Myocyte (in vitro differentiated cells): ENCODE data around the gene PPFIBP2. TPM values are rescaled to one million over a fixed set of nuclear protein-coding genes. Genes with fewer than 3 reads are reported as not detected.
A peak's percentile ranks its signal among the peaks of the same experiment; 100 is the strongest.
"Not testable (repeated sequence)": the region's sequence is repeated elsewhere in the genome, so short reads cannot be mapped to it uniquely, and the experiment has no call there.

ENCODE experiments used
- DNase-seq: peaks from one replicate; pipeline ENCODE4 v3.0.0-alpha.2; 2012; ENCODE audit warnings: low read depth
- total RNA-seq: library from RNA; depleted of rRNA; stranded (reverse); fragments of >200 nt; gene quantifications from 2 replicates; pipeline ENCODE4 v1.2.3, GENCODE V29; 2014

PPFIBP2 gene
- total RNA-seq, 1 donor from 2014 or later: 43.3 TPM

DNA sequence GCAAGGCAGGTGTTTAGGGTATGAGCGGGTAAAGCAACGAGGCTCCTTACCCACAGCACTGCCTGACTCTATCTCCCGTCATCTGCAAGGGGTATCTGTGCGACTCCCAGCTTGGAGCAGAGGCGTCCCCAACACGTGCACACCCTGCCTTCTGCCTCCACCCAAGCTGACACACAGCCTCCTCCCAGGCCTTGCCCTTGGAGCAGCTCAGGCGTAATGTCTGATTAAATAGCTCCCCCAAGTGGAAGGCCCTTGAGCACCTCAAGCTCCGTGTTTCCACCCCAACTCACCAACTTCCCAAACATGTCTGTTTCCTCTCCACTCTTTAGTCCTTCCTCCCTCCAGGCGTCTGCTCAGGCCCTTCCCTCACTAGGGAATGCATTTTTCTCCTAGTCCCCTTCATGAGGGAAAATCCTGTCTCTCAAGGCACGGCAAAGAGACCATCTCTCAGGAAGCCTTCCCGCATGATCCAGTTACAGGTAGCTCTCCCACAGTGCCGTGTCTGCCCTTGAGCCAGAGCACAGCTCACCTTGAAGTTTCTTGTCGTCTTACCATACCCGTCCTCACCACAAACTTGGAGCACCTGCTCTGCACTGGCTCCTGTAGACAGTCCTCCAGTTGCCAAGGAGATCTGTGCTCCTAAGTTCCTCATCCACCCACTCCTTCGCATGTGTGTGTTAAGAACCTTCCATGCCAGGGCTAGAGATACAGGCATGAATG lies 143.7 kb downstream of the PPFIBP2 start:
- peak; percentile 49 for DNase-seq

DNA sequence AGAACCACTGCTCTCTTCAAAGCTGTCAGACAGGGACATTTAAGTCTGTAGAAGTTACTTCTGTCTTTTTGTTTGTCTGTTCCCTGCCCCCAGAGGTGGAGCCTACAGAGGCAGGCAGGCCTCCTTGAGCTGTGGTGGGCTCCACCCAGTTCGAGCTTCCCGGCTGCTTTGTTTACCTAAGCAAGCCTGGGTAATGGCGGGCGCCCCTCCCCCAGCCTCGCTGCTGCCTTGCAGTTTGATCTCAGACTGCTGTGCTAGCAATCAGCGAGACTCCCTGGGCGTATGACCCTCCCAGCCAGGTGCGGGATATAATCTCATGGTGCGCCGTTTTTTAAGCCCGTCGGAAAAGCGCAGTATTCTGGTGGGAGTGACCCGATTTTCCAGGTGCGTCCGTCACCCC lies 149.7 kb downstream of the PPFIBP2 start:
- DNase-seq: not testable (repeated sequence)

DNA sequence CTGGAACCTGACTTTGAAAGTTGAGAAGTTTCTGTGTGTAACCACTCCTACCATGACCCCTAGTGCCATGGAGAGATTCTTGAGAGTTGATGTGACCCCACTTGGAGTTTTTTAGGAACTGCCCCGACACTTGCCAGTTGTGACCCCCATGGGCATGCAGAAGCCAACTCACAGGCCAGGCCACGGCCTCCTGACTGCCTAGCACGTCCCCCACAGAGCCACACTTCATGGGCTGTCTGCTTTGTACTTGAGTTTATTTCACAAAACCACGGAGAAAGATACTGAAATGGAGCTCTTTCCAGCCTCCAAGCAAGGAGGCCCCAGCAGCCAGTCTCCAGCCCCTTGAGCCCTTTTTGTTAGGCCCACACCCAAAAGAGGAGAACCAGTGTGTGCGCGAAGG lies 151.1 kb downstream of the PPFIBP2 start:
- no peak for DNase-seq

DNA sequence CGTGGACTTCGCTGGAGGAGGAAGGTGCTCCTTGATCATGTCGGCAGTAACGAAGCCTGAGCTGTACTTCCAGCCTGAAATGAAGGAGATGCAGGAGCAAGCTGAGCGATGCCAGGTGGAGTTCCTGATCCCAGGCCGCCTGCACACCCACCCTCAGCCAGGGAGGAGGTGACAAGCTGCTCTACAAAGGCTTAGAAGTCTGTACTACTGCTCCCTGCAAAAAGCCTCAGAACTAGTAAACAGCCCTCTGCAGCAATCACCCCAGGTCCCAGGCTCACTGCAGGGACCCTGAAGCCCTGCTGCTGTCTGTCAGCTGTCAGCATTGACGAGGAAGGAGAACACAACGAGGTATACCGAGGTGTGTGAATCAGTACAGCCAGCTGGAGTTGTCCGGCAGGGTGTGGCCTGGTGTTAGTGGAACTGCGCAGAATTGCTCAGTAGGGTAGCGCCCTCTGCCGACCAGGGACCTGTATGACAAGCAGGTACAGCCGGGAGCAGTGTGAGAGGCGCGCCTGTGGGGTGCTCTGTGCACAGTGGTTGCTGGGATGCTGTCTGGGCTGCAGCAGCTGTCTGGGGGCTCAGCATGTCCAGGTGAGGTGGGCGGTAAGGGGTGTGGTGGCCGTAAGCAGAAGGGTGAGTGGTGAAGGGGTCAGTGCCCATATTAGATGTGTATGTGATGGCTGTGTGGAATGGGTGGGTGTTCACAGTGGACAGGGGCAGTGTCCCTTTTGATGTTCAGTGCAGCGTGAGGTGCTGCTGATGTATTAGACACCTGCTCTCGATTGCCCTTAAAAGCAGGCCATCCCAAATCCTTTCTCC lies 151.9 kb downstream of the PPFIBP2 start:
- peak; percentile 65 for DNase-seq

DNA sequence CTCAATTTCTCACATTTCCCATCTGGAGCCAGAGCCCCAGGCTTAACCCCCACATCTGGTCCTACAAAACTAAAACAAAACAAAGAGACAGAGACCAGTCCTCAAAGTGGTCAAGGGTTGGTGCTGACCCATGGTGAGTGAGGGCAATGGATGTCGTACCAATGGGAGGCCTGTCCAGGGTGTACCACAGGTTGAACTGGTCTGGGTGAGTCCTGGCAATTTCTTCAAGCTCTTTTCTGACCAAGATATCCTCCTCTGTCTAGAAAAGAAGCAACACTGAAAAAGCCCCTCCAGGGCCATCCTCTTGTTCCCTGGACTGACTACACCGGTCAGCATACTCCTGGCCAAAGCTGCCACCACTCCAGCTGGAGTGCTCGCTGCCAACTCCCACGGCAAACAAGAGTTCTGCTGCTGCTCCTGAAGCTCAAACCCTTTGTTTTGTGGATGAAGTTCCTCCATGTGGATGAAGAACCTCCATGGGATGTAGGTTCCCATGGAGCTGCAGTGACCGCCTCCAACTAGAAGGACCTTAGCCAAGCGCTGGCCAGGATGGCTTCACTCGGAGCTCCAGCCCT lies 152.6 kb downstream of the PPFIBP2 start:
- no peak for DNase-seq

DNA sequence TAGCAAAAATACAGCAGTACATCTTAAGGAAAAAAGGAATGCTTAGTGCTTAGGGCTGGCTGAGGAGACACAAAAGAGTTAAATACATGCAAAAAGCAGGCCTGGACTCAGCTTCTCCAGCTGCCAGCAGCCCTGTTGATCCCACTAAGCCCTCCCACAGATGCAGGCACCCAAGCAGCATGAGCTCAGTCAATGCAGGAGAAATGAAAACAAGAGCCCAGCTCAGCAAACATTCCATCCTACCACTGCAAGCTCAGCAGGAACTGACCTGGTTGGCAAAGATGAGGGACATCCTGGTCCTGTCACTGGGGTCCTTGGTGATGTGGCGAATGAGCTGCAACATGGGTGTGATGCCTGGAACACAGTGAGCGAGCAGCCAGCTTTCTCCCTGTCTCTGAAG lies 153.7 kb downstream of the PPFIBP2 start:
- DNase-seq: no peak

DNA sequence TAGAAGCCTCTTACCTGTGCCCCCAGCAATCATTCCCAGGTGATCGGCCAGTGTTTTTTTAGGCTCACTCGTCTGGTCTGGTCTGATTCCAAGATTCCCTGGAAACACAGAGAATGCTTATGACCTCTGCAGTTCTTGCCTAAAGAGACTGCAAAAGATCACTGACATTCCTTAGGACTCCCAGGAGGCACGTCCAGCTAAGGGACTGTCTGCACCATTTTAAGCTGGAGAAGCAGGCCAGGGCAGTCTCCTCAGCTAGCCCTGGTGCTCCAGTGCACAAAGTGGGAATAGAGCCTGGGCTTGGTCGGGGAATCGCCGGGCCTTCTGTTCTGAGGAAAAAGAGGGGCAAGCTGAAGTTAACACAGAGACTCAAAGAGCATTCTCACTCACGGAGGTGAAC lies 154.7 kb downstream of the PPFIBP2 start:
- no peak for DNase-seq

DNA sequence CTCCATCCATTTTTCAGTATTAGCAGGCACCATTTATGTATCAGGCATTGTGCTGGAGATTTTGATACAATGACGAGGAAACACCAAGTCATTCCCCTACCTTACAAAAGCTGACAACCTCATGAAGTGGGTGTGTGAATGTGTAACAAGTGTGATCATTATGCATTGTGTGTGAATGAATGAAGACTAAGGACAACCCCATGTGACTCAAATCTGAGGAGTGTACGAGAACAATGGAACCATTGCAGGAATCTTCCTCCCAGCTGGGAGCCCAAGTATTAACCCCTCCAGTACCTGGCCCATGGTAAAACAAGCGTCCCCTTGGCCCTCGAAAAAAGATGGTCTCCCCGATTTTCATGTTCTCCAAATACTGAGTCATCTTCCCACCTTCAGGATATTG lies 155.1 kb downstream of the PPFIBP2 start:
- no peak for DNase-seq

DNA sequence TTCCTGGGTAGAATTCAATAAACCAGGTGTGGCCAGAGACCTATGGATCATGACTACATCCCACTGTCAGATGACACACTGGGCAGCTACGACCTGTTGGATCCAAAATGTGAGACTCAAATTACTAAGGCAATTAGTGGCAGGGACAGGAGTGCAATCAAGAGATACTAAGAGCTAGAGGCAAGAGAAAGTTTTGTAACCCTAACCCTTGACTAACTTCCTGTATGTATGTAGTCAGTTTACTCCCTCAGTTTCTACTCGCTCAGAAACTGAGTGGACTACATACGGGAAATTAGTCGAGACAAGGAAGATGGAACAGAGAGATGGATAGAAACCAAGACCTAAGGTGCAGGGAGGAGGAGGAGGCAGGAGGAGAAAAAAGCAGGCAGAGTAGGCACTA lies 156.8 kb downstream of the PPFIBP2 start:
- DNase-seq: no peak

DNA sequence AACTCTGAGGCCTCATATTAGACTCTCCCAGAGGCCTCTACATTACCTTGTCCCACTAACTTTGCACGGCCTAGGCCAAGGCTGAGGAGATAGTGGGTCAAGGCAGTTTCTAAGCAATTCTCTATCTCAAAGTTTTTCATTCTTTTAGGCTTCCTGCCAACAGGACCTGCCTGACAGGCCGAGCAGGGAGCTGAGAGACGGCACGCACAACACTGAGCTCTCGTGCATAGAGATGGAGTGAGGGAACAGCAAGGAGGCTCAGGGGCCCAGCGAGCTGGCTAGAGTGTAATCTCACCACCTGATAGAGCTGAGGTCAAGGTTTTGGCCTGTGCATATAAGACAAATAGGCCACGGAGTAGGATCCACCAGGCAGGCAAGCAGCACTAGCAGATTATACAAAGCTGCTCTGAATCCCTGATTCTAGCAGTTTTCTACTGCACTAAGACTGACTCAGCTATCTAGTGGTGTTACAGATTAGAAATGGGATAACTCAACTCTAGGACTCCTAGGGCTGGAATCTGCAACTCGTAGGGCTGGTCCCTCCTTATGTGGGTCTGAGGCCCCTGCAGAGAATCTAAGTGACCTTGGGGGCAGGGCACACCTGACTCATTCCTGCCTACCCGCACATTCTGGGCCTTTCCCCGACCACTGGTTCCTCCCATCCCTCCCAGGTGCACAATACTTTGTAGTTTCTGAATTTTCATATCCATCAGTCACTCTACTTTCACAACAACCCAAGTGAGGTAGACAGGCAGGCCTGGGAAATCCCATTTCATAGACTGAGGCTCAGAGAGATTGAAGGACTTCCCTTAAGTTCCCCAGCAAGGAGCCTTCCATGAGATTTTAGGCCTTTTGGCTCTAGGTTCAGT lies 157.8 kb downstream of the PPFIBP2 start:
- no peak for DNase-seq

DNA sequence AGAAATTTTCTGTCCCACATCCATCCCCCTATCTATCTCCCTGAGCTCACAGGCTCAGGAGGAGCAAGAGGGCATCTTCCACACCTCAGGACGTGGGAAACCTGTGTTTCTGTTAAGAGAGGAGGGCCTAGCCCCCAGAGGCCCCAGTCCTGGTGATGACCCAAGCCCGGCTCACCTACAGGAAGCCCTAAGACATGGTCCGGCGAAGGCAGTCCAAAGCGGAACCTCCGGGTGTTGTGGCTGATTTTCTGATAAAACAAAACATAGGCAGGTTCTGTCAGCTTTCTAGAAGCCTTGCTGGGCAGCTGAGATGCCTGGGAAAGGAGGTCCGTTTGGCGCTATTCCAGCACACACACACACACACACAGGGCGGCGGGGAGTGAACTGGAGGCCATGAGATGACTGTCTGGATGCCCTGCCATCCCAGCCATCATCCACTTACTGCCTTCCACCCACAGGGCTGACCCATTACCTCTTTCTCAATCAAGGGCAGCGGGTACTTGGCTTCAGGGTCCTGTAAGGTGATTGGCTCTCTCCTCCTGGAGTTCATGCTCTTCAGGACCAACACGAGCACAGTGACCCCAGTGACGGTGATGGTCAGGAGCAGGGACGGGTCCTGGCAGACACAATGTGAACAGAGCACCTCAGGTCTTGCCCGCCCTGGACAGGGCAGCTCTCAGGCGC lies 158.6 kb downstream of the PPFIBP2 start:
- no peak for DNase-seq

DNA sequence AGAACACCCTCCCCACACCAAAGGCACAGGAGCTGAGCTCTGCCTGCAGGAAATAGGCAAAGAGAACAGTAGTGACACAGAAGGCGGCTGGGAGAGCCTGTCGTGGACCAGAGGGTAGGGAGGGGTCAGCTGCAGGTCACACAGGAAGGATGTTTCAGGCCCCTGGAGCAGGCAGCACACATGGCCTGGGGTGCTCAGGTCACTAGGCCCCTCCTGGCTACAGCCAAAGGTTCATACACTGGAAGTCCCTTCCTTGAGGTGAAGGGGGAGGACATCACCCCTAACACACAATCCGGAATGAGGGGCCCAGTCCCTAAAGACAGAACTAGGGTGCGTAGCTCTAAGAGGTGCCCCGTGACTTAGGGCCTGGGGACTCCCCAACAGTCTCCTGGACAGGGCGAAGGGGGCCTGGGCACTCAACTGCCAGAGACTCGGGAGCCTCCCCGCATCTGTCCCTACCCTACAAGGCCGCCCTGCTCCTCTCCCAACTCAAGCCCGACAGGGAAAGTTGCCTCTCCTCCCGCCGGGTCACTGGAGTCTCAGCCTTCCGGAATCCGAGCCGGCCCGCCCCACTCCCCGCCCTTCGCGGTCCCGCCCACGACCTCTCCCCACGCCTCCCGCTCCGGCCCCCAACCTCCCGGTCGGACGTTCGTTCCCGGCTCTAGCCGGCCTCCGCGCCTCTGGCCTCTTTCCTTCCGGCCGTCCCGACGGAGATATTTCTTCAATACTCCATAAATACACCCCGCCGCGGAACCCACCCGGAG lies 159.3 kb downstream of the PPFIBP2 start, which contains the start of gene CYB5R2:
Gene CYB5R2, minus strand, starts transcription at position 541 of the 764 bp plus-strand sequence. CDS start 675 bp downstream, outside the sequence.
- peak; percentile 22 for DNase-seq

DNA sequence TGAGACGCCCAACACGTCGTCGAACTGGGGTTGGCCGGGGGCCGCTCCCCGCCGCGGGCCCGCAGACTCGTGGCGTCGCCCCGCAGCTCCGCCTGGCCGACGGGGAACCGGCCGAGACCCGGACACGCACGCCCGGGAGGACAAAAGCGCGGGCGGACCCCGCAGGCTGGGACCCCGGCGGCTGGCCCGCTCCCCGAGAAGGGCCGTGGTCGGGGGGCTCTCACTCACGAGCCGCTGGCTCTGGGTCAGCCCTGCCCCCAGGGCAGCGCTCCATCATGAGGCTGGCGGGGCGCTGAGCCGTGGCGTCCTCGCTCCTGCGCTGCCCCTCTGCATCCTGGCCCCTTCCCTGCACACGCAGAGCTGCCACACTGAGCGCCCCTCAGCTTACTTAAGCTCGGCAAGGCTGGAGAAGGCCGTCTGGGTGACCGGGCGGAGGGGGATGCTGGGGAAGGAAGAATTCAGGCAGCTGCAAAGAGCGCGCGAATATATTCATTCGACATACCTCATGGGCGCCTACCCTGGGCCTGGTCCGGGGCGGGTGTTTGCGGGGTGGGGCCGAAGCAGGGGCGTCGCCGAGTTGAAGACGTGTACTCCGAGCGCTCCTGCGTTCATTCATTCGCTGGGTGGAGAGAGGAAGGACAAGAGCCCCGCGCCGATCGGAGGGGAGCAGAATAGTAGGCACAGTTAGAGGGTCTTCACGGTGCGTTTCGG lies 160.1 kb downstream of the PPFIBP2 start:
- DNase-seq: no peak

DNA sequence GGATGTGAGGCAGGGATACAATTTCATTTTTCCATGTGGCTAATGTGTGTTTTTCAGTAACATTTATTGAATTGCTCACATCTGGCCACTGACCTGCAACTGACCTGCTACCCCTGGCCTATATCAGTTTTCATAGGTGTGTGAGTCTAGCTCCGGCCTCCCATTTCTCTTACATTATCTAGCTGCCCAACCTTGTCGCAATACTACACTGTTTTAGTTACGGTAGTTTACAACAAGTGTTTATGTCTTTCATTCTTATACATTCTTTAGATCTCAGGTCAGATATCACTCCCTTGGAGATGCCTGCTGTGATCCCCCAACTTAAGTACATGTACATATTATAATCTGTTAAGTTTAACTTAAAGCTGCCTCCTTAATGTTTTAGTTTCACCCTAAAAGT lies 161.8 kb downstream of the PPFIBP2 start:
- DNase-seq: no peak

DNA sequence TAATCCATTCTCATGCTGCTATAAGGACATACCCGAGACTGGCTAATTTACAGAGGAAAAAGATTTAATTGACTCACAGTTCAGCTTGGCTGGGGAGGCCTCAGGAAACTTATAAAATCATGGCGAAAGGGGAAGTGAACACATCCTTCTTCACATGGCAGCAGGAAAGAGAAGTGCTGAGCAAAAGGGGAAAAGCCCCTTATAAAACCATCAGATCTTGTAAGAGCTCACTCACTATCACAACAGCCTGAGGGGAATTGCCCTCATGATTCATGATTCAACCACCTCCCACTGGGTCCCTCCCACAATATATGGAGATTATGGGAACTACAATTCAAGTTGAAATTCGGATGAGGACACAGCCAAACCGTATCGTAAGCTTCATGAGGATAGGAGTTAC lies 163.3 kb downstream of the PPFIBP2 start:
- no peak for DNase-seq

DNA sequence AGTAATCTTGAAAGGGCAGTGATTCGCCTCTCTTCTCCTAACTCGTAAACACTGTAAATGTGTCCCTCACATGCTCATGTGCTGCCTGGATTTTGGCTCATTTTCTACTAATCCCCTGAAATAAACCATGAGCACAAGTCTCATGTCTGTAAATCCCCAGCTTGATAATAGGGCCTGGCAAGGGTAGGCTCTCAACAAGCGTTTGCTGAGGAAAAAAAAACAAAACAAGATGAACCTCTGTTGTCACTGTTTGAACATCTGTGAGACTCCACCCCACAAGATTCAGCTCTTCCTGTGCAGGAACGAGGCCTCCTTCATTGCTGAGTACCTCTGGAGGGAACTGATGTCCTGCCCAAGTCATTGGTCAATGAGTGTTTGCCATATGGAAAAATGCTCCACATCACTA lies 164.0 kb downstream of the PPFIBP2 start:
- no peak for DNase-seq

DNA sequence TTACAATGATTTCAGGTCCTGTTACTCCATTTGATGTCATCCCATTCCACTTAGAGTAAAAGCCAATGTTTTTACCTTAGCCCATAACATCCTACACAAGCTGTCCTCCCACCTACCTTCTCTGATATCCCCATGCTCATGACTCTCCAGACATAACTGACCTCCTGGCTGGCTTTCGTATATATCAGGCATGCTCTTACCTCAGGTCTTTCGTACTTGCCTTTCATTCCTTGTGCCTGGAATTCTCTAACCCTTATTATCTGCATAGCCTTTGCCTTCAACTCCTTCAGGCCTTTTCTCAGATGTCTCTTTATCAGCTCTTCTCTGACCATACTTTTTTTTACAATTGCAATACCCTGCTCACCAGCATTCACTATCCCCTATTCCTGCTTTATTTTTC lies 169.8 kb downstream of the PPFIBP2 start:
- DNase-seq: no peak

DNA sequence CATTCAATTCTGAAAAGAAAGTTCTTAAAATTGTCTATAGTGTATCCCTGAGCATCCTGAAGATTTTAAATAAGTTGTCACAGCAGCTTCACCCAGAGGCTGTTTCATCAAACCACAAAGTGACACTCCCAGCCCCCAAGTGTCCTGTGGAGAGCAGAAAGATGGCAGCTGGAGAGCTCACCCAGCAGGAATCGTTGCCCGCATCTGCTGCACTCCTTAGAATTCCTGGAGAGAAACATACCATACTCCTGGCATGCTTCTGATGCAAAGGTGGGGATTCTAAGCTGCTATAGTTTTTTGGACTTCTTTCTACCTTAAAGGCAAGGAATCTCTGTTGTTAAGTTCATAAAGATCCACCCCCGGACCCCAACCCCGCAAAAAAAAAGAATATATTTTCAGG lies 173.0 kb downstream of the PPFIBP2 start:
- DNase-seq: peak; percentile 31

DNA sequence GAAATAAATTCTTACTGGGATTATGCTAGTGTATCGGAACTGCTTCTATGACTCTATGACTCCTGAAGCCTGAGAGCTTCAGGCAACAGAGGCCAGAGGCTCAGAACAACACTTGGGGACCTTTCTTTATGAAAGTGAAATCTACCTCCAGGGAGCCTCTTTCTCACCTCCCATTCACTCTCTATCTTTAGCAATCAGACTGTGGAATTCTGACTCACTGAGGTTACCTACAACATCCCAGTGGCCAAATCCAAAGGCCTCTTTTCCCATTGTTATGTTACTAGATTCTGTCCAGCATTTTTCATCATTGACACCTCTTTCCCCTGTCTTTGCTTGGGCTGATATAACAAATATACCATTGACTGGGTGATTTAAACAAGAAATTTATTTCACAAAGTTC lies 173.6 kb downstream of the PPFIBP2 start:
- no peak for DNase-seq
